GM12865 (cell line): Measurements from ENCODE around the gene CPD.

Source experiments
- DNase-seq: peaks from one replicate; pipeline ENCODE4 v3.0.0; 2010; ENCODE audit warnings: low read depth
- H3K4me3 ChIP-seq: 2 replicates; pipeline ENCODE4 v1.5.1; 2011; ENCODE audit warnings: mild to moderate bottlenecking, low read depth, low read length, control low read depth
- TF ChIP-seq, protein P1 (sequence below): IDR thresholded peaks from 2 replicates; pipeline ENCODE4 v1.5.1; 2011; ENCODE audit warnings: low read length, control low read depth, low read depth, inconsistent platforms; ENCODE audit not compliant: insufficient read depth; ENCODE audit errors: missing control alignments

CPD gene

GRCh38 chr17:30503558-30503957, 124.8 kb downstream of the CPD start:
- H3K4me3 ChIP-seq, result no peak overlapping the region
- TF ChIP-seq, protein P1, sequence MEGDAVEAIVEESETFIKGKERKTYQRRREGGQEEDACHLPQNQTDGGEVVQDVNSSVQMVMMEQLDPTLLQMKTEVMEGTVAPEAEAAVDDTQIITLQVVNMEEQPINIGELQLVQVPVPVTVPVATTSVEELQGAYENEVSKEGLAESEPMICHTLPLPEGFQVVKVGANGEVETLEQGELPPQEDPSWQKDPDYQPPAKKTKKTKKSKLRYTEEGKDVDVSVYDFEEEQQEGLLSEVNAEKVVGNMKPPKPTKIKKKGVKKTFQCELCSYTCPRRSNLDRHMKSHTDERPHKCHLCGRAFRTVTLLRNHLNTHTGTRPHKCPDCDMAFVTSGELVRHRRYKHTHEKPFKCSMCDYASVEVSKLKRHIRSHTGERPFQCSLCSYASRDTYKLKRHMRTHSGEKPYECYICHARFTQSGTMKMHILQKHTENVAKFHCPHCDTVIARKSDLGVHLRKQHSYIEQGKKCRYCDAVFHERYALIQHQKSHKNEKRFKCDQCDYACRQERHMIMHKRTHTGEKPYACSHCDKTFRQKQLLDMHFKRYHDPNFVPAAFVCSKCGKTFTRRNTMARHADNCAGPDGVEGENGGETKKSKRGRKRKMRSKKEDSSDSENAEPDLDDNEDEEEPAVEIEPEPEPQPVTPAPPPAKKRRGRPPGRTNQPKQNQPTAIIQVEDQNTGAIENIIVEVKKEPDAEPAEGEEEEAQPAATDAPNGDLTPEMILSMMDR, result no peak
- DNase-seq, result no peak

DNA sequence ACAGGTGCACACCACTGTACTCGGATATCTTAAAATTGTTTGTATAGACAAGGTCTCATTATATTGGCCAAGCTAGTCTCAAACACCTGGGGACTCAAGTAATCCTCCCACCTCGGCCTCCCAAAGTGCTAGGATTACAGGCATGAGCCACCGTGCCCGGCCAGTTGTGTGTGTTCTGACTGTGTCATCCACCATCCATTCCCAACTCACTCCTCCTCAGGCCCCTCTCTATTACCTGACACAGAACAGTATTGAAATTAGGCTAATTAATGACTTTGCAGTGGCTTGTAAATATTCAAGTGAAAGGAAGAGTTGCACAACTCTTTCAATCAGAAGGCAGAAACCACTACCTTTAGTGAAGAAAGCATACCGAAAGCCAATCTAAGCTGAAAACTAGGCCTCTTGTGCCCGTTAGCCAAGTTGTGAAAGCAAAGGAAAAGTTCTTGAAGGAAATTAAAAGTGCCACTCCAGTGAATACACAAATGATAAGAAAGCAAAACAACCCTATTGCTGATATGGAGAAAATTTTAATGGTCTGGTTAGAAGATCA, 127.2 kb downstream of the CPD start:
- no peak overlapping the region for H3K4me3 ChIP-seq
- TF ChIP-seq, protein P1, result no peak
- no peak for DNase-seq

DNA sequence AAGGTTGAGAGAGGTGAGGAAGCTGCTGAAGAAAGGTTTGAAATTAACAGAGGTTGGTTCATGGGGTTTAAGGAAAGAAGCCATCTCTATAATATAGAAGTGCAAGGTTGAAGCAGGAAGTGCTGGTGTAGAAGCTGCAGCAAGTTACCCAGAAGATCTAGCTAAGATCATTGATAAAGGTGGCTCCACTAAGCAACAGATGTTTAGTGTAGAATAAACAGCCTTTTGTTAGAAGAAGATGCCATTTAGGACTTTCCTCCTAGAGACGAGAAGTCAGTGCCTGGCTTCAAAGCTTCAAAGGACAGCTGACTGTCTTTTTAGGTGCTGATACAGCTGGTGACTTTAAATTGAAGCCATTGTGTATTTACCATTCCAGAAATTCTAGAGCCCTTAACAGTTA, 127.8 kb downstream of the CPD start:
- no peak overlapping the region for H3K4me3 ChIP-seq
- no peak for DNase-seq
- TF ChIP-seq, protein P1, result no peak

DNA sequence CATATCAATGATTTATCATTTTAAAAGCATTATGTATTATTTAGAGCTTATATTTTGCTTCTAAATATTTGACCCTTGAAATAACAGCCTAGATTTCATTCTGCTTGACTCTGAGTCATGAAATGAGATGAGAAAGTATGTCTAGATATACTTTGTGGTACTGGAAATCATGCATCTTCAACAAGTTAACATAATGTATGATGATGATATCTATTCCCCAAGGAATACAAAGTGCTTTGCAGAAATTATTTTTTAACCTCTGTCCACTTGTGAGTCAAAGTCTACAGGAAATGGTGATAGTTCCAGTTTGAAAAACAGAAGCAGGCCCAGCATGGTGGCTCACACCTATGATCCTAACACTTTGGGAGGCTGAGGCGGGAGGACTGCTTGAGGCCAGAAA, 134.6 kb downstream of the CPD start:
- no peak for DNase-seq
- TF ChIP-seq, protein P1, result no peak
- no peak overlapping the region for H3K4me3 ChIP-seq

DNA sequence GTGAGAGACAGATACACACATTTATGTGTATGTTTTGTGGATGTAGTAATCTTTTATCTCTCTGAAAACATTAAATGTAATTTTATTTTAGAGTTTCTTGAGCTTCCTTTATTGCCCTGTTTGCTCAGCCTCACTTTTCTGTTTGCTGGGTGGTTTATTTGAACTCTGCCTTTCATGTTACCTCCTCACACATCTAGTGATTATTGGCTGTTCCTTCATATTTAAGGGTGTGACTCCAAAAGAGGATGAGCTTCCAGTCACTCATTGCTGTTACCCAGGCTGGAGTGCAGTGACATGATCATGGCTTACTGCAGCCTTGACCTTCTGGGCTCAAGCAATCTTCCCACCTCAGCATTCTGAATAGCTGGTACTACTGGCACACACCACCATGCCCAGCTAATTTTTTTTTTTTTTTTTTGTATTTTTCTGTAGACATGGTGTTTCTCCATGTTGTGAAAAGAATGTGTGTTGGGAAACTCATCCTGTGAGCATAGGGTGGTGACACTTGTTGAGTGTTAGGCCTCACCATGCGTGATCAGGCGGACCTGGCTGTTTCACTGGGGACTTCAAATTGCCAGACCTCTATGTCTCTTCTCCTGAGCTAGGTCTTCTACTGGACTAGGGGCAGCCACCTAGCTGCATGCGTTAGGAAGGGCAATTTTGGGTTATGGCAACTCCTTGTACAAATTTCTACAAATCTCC, 136.3 kb downstream of the CPD start:
- no peak for DNase-seq
- TF ChIP-seq, protein P1, result no peak
- no peak overlapping the region for H3K4me3 ChIP-seq

GRCh38 chr17:30517786-30518185, 139.1 kb downstream of the CPD start:
- TF ChIP-seq, protein P1, result no peak
- no peak overlapping the region for H3K4me3 ChIP-seq
- DNase-seq, result no peak

- TF ChIP-seq, protein P1, result no peak
- no peak overlapping the region for H3K4me3 ChIP-seq
- DNase-seq, result no peak
Measured at GRCh38 chr17:30519166-30519565, 140.4 kb downstream of the CPD start.
